Raji (cell line): ENCODE results near the gene LRRC28.

Experiments used
- POLR2A ChIP-seq: IDR thresholded peaks from 2 replicates; pipeline ENCODE4 v1.6.1; 2011; ENCODE audit warnings: low read depth, low read length, control low read depth; ENCODE audit not compliant: insufficient read depth

LRRC28 gene

DNA sequence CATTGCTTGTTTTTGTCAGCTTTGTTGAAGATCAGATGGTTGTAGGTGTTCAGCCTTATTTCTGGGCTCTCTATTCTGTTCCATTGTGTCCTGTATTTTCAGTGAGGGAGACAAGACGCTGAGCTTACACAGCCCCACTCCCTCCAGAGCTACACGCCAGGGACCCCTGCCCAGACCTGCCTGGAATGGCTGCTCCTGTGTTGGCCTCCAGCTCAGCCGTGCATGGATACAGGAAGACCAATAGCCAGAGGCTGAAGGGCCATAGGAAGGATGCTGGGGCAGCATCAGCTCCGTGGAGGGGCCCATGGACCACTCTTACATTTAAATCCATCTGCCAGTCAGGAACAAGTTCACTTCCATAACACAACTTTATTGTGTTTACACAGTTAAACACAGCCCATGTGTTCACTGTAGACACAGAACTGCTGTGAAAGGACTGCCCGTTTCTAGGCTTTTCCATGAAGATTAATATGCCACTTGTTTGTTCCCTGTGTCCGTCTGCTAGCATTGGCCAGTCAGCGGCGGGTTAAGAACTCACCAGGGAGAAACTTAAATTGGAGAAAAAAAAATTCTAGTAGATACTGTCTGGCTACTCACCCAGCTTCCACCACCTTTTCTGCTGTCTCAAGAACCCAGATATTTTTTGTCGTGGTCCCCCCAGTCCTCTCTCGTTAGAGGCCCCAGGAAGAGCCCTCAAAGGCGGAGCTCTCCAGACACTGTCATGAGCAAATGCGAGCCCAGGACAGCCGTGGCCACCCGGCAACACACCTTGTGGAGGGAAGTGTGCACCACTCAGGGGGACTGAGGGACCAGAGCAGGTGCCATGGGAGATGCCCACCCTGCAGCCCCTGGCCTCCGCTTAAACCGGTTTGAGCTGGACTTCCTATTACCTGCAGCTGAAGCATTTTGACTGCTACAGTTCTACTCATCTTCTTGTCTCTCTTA lies 172.2 kb downstream of the LRRC28 start:
- no peak for TF ChIP-seq POLR2A

DNA sequence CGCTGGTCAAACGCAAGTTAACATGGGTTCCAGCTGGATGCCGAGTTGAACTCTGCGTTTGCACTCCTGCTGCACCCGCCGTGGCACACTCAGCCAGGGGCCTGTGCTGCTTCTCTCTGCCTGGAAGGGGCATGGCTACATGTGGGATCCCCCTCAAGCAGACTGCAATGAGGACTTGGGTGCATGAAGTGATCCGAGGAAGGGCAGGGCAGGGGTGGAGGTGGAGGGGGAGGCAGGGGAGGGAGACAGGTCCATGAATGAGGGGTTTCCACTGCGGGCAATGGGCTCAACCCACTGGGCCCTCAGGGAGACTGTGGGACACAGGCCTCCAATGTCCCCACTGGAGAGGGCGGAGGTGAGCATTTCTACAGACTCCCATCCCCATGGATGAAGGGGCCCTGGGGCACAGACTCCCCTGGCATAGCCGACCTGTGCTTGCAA lies 172.9 kb downstream of the LRRC28 start:
- no peak for TF ChIP-seq POLR2A

DNA sequence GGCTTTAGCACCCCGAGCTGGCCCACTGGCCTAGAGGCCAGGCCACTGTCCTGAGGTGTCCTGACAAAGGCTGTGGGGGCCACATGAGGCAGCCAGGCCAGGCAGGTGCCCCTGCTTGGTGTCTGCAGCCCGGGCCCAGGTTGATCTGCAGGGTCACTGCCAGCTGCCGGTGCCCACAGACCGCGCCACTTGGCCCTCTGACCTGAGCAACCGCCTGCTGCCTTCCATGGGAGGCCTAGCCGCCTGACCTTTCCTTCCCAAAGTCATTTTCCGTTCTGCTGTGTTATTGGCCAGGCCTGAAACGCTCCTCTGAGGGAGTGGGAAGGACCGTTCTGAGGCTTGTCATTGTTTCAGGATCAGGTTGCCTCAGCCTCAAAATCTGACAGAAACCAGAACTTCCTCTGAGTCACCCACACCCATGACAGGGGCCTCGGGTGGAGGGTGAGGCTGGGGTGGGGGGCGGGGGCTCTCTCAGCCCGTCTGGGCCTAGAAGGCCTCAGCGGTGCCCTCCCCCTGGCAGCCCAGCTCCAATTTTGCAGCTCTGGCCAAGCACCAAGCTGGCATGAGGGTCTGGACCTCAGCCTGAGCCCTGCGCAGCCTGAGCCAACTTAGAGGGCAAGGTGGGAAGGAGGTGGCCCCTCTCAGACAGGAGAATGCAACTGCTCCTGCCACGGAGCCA lies 173.8 kb downstream of the LRRC28 start:
- TF ChIP-seq POLR2A, result no peak

DNA sequence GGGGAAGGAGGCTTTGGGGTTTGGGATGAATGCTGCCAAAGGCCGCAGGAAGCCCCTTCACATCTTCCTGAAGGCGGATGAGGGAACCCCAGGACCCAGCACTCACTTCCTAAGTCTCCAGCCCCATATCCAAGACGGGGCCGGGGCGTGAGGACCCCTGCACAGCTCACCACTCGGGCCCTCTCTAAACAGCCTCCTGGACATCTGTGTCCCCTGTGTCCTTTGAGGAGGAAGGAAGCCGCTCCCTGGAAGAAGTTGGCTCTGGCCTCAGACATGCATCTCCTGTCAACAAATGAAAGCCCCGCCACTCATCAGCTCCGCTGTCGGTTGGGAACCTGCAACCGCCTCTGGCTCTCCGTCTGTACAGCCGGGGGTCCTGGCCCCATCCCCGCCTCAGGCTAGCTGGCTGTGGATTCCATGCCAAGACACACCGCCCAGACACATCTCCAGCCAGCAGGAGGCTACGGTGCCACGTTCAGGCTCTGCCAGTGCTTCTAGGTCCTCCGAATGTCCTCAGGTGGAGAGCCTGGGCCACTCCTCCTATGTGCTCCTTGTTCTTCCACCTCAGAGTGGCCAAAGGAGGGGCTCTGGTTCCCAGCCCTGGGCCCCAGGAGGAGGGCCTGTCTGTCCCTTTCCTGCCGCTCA lies 174.5 kb downstream of the LRRC28 start:
- TF ChIP-seq POLR2A, result no peak

DNA sequence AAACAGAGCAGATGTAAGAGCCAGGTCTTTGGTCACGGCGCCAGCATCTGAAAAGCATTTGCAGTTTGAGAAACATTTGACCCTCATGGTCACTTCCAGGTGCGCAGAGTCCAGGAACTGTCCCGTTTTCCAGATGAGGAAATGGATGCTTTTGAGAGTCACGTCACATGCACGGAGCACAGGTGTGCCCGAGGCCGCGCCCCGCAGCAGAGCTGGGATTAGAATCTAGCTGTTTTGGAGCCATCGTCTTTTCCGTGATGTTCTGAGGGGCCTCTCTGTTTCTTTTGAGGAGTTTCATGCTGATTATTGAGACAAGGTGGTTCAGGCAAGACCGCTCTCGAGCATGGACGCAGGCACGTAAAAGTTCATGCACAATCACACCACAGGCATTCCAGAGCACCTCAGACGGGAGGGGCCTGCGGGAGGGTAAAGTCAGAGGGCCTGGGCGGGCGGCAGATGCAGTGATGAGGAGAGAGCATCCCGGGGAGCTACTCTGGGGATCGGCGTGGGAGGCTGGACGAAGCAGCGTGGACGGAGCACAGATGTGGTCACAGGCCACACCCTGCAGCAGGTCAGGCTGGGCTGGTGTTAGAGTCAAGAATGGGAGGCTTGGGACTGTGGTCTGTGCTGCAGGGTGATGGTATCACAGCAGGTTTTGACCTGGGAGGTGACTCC lies 175.3 kb downstream of the LRRC28 start:
- TF ChIP-seq POLR2A, result no peak

DNA sequence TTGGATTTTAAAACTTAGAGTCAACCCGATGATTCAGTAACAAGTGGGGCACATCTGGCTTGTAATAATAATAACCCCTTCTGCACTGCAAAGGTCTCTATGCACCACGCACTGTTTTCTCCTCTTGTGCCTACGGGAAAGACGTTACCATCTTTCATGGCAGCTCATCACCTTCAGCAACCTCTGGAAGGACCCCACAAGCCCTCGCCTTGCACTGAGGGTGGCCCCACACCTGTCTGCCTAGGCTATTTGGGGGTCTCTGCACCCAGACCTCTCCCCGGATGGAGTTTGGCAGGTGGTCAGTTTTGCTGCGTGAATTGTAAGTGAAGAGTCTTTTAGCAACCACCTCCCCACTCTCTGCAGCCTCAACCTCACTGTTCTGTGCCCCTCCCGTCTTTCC lies 175.9 kb downstream of the LRRC28 start:
- no peak for TF ChIP-seq POLR2A

DNA sequence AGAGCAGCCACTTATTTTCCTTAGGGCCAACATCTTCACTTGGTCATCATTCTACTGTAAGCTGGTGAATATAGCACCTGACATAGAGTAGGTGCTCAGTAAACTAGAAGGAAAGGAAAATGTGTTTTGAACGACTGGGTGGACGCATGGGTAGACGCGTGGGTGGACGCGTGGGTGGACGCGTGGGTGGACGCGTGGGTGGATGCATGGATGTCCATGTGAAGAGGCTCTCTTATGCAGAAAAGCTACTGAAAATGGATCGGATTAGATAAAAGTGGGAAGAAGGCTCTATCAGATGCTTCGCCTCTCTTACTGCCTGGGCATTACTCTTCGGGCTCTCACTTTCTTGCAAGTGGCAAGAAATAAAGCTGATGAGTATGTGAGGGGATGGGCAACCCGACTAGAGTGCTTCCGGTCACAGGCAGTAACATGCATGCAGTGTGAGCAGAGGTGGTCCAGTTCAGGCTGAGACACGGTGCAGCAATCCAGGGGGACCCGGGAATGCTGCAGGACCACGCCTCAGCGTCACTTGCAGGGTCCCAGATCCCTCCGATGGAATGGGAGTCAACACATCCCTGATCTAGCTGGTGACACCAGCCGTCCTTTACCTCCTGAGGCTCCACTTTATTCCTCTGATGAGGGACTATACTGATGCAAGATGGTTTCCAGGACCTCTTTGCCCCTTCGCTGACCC lies 176.5 kb downstream of the LRRC28 start:
- no peak for TF ChIP-seq POLR2A

DNA sequence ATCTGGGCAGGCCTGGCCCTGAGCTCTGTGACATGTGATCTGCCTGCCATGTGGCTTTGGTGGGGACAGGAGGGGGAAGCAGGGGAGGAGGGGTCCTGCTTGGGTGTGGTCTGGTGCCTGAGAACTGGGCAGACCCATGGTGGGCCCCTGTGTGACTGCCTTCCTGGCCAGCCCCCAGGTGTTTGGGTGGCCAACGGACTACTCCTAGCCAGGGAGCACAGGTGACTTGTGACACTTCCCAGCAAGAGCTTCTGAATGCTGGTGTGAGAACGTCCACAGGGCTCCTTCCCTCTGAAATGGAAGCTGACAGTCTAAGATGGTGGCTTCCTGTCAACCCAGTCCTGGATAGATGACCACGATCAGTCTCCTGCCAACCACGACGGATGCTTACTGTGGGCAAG lies 178.4 kb downstream of the LRRC28 start:
- no peak for TF ChIP-seq POLR2A

DNA sequence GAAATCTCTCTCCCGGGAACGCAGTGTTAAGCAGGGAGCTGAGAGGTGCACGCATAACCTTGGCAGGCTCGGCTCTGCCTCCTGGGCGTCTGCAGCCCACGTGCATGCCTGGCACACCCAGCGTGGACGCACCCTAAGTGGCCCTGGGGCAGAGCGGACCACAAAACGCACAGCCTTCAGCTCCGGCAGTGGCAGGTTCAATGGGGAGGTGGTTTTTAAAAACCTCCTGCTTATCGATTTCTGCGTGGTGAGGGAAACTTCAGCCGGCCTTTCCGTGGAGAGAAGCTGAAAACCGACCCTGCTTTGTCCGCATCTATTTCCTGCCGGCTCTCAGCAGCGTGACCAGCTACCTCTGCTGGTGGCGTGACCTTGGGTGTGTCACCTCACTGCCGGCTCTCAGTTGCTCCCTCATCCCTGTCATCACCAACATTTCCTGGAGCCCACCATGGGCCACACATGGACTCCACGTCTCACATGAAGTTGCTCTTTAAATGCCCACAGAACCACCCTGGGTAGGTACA lies 179.7 kb downstream of the LRRC28 start:
- TF ChIP-seq POLR2A, result no peak

DNA sequence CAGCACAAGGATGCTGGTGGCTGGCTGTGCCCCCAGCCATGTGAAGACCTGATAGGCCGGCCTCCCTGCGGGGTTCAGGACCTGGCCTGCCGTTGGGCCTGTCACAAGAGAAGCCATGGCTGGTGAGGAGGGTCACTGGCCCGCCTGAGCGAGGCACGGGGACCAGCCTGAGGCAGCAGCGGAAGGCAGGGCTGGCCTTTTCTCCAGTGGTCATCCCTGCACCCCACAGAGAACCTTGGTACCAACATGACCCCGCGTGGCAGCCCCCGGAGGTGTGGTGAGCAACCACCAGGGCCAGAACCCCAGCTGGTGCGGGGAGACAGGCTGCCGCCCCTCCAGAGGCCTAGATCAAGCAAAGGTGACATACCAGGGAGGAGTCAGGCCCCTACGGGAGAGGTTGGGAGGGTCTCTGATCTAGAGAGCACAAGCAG lies 180.4 kb downstream of the LRRC28 start:
- TF ChIP-seq POLR2A, result no peak

DNA sequence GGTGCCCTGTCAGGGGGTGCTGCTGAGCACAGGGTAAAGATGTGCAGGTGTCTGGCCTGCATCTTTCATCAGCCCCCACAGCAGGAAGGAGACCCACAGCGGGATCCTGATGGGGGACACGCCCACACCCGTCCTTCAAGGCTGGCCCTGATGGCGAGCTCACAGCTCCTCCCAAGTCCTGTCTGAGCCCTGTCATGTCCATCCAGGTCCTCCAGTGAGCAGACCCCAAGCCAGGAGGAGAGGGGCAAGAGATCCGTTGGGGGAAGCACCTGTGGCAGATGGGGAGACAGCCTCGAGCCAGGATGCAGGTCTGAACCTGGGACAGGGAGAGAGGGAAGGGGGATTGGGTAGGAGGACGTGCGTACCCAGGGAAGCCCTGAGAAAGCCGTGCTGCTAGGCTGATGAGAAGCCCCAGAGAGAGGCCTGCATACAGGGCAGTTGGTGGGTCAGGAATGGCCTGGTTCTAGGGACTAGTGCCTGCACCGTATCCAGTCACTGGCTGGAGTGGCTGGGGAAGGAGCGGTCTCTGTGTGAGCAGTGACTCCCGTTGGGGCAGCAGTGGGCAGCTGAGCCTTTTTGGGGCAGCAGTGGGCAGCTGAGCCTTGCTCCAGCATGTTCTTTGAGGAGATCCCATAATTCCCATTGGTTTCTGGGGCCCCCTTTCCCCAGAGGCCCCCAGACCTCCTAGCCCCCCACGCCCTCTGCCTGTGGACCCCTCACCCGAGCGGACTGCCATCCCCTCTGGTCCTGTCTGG lies 181.2 kb downstream of the LRRC28 start:
- no peak for TF ChIP-seq POLR2A

DNA sequence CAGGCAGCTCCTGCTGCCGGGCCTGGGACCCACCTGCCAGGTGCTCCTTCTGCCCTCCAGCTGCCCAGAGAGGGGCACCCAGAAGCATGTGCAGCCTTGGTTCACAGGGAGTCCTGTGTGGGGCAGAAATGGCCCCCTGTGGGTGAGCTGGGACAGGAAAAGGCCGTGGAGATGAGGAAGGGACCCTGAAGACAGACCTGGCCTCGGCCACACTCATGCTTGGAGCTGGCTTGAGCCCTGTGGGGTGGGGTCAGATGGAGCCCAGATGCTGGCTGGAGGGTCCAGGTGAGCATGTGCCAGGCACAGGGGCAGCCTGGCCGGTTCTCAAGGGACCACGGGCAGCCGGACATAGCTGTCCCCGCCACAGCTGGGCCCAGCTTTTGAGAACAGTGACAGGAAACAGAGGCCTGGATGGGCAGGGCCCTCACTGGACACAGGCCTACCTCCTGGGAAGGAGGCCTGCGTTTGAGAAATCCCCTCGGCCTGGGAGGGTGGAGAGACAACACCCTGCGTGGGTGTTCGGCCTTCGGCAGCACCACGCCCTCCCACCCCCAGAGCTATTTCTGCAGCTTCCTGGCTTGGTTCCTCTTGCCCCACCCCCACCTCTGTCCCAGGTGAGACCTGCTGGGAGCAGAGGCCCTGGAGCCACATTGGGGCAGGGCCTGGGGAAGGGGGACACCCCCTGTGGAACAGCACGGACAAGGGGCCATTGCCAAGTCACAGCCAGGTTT lies 181.9 kb downstream of the LRRC28 start:
- TF ChIP-seq POLR2A, result no peak
